WTC11 (cell line): Measurements from ENCODE around the gene GPS2. TPM values are rescaled to one million over a fixed set of nuclear protein-coding genes. Genes with fewer than 3 reads are reported as not detected.

Experiments used
- ATAC-seq: fragments of 200-7000 bp; cut with Tn5 transposase; 2 replicates; pipeline ENCODE4 v1.10.0; 2021; ENCODE audit warnings: mild to moderate bottlenecking, moderate library complexity
- CTCF ChIA-PET: fragments of 300-600 bp; sonication (Branson Sonifier 250); formaldehyde crosslinking; loops from one replicate; lab custom pipeline; 2021; ENCODE audit warnings: antibody characterized with exemption; lab: Charles Lee
- POLR2A ChIA-PET: fragments of 350-600 bp; sonication (Branson Sonifier 250); formaldehyde crosslinking; loops from one replicate; lab custom pipeline; 2021; ENCODE audit warnings: antibody characterized with exemption; lab: Charles Lee
- DNase-seq: peaks from one replicate; pipeline ENCODE4 v3.0.0; 2021; ENCODE audit warnings: low spot score
- H3K27ac Mint-ChIP-seq: 2 replicates; pipeline ENCODE4 v1.8.0; 2021; ENCODE audit warnings: mixed read lengths
- H3K27me3 Mint-ChIP-seq: 2 replicates; pipeline ENCODE4 v1.8.0; 2021; ENCODE audit warnings: low read depth, mild to moderate bottlenecking, moderate library complexity, mixed read lengths
- H3K36me3 Mint-ChIP-seq: 2 replicates; pipeline ENCODE4 v1.8.0; 2021; ENCODE audit warnings: mixed read lengths
- H3K4me1 Mint-ChIP-seq: 2 replicates; pipeline ENCODE4 v1.8.0; 2022; ENCODE audit warnings: mixed read lengths
- H3K4me3 Mint-ChIP-seq: 2 replicates; pipeline ENCODE4 v1.8.0; 2021; ENCODE audit warnings: mild to moderate bottlenecking, moderate library complexity, mixed read lengths
- H3K9me3 Mint-ChIP-seq: 2 replicates; pipeline ENCODE4 v1.8.0; 2021; ENCODE audit warnings: mixed read lengths
- ATF1 ChIP-seq: sonication (generic); formaldehyde crosslinking; IDR thresholded peaks from 2 replicates; pipeline ENCODE4 v1.8.1; 2023; ENCODE audit warnings: mild to moderate bottlenecking, moderate library complexity, missing genetic modification reagents
- CBFB ChIP-seq: sonication (generic); formaldehyde crosslinking; IDR thresholded peaks from 2 replicates; pipeline ENCODE4 v1.8.1; 2022; ENCODE audit warnings: mild to moderate bottlenecking, low read depth, missing genetic modification reagents
- E2F1 ChIP-seq: sonication (generic); formaldehyde crosslinking; IDR thresholded peaks from 2 replicates; pipeline ENCODE4 v1.8.0; 2022; ENCODE audit warnings: mild to moderate bottlenecking, missing genetic modification reagents
- ERG ChIP-seq: fragments of 250-450 bp; sonication (Bioruptor Pico); IDR thresholded peaks from 2 replicates; pipeline ENCODE4 v1.8.0; 2021; ENCODE audit warnings: mild to moderate bottlenecking
- FOXP4 ChIP-seq: sonication (generic); formaldehyde crosslinking; IDR thresholded peaks from 2 replicates; pipeline ENCODE4 v1.8.0; 2022; ENCODE audit warnings: mild to moderate bottlenecking, missing genetic modification reagents
- HMGA2 ChIP-seq: fragments of 250-450 bp; sonication (Bioruptor Pico); IDR thresholded peaks from 2 replicates; pipeline ENCODE4 v1.4.0; 2021; ENCODE audit warnings: mild to moderate bottlenecking, moderate library complexity
- MXD4 ChIP-seq: fragments of 250-450 bp; sonication (Bioruptor Pico); IDR thresholded peaks from 2 replicates; pipeline ENCODE4 v1.8.0; 2021; ENCODE audit warnings: mild to moderate bottlenecking, moderate library complexity, borderline replicate concordance
- MYBL2 ChIP-seq: sonication (generic); formaldehyde crosslinking; IDR thresholded peaks from 2 replicates; pipeline ENCODE4 v1.8.1; 2023; ENCODE audit warnings: mild to moderate bottlenecking, moderate library complexity, missing genetic modification reagents
- NFYB ChIP-seq: sonication (generic); formaldehyde crosslinking; conservative IDR thresholded peaks from 2 replicates; pipeline ENCODE4 v1.8.0; 2022; ENCODE audit warnings: low read depth, missing genetic modification reagents
- NR1H2 ChIP-seq: sonication (generic); formaldehyde crosslinking; IDR thresholded peaks from 2 replicates; pipeline ENCODE4 v1.9.0; 2021; ENCODE audit warnings: mild to moderate bottlenecking, moderate library complexity, missing genetic modification reagents
- RORB ChIP-seq: fragments of 250-450 bp; sonication (Bioruptor Pico); IDR thresholded peaks from 2 replicates; pipeline ENCODE4 v1.9.0; 2021; ENCODE audit warnings: mild to moderate bottlenecking
- STAT6 ChIP-seq: sonication (generic); formaldehyde crosslinking; conservative IDR thresholded peaks from 2 replicates; pipeline ENCODE4 v1.8.1; 2023; ENCODE audit warnings: mild to moderate bottlenecking, low read depth, missing genetic modification reagents, moderate library complexity
- ZNF317 ChIP-seq: sonication (generic); formaldehyde crosslinking; IDR thresholded peaks from 2 replicates; pipeline ENCODE4 v1.8.1; 2023; ENCODE audit warnings: low read depth, mild to moderate bottlenecking, moderate library complexity, missing genetic modification reagents, borderline replicate concordance
- total RNA-seq: library from RNA; stranded (reverse); gene quantifications from 3 replicates; pipeline ENCODE4 v1.2.3, GENCODE V29; 2021
- TF ChIP-seq, protein P1 (sequence below): sonication (generic); formaldehyde crosslinking; IDR thresholded peaks from 2 replicates; pipeline ENCODE4 v1.8.1; 2022; ENCODE audit warnings: low read depth, mild to moderate bottlenecking, moderate library complexity, missing genetic modification reagents, borderline replicate concordance
- TF ChIP-seq, protein P2 (sequence below): sonication (generic); formaldehyde crosslinking; IDR thresholded peaks from 2 replicates; pipeline ENCODE4 v1.8.1; 2022; ENCODE audit warnings: low read depth, missing genetic modification reagents, borderline replicate concordance

The GPS2 gene
- total RNA-seq, 1 experiment from 2014 or later: 55.9 TPM

GRCh38 chr17:7361906-7362305 is 46.7 kb upstream of the GPS2 start (continued):
- TF ChIP-seq MYBL2 (CRISPR knock-in tag): no peak
- TF ChIP-seq E2F1 (CRISPR knock-in tag): no peak
- TF ChIP-seq ZNF317 (CRISPR knock-in tag): no peak
- no peak for TF ChIP-seq NFYB
- TF ChIP-seq HMGA2 (CRISPR knock-in tag): no peak

DNA sequence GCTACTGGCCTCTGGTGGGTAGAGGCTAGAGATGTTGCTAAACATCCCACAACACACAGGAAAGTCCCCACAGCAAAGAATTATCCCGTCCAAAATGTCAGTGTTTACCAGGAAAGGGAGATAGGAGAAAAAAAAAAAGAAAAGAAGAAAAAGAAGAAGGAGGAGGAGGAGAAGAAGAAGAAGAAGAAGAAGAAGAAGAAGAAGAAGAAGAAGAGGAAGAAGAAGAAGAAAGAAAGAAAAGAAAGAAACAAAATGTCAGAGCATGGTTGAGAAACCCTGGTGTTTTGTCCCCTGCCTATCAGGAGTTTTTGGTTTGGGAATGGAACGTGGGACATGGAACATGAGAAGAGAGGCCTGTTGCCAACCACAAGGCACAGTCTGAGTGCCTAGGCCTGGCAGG is 42.2 kb upstream of the GPS2 start:
- no peaks in the 10 kb centered on the region for H3K36me3 Mint-ChIP-seq
- H3K9me3 Mint-ChIP-seq: no peaks in the 10 kb centered on the region
- H3K27me3 Mint-ChIP-seq: peaks cover 7% of the 10 kb centered on the region
- no peak for DNase-seq
- TF ChIP-seq RORB (CRISPR knock-in tag) (no peak), ERG (no peak), STAT6 (CRISPR knock-in tag) (no peak), FOXP4 (CRISPR knock-in tag) (no peak), CBFB (no peak), NR1H2 (CRISPR knock-in tag) (no peak), MXD4 (CRISPR knock-in tag) (no peak), ATF1 (CRISPR knock-in tag) (no peak)
- TF ChIP-seq, protein P1, sequence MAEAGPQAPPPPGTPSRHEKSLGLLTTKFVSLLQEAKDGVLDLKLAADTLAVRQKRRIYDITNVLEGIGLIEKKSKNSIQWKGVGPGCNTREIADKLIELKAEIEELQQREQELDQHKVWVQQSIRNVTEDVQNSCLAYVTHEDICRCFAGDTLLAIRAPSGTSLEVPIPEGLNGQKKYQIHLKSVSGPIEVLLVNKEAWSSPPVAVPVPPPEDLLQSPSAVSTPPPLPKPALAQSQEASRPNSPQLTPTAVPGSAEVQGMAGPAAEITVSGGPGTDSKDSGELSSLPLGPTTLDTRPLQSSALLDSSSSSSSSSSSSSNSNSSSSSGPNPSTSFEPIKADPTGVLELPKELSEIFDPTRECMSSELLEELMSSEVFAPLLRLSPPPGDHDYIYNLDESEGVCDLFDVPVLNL: no peak
- TF ChIP-seq, protein P2, sequence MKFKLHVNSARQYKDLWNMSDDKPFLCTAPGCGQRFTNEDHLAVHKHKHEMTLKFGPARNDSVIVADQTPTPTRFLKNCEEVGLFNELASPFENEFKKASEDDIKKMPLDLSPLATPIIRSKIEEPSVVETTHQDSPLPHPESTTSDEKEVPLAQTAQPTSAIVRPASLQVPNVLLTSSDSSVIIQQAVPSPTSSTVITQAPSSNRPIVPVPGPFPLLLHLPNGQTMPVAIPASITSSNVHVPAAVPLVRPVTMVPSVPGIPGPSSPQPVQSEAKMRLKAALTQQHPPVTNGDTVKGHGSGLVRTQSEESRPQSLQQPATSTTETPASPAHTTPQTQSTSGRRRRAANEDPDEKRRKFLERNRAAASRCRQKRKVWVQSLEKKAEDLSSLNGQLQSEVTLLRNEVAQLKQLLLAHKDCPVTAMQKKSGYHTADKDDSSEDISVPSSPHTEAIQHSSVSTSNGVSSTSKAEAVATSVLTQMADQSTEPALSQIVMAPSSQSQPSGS: no peak
- no peak overlapping the region for H3K4me3 Mint-ChIP-seq
- H3K27ac Mint-ChIP-seq: no peak overlapping the region
- ChIA-PET CTCF (interaction anchor here (1.9 to 6.6 kb wide), 5 partner anchors 24 to 145 kb away, joined by 13 to 69 read pairs (median 16); partner anchors contain the start of genes PLSCR3, TMEM102 and TNK1), POLR2A (no interaction called here)
- no peak for ATAC-seq
- peaks cover 21% of the 10 kb centered on the region for H3K4me1 Mint-ChIP-seq
